HG02642 (cell line): ENCODE data around the gene DUSP19.

Experiments
- ATAC-seq: cut with Tn5 transposase; IDR thresholded peaks from one replicate; pipeline ENCODE4 v1.9.1; 2021; ENCODE audit warnings: mild to moderate bottlenecking; ENCODE audit not compliant: unreplicated experiment, poor library complexity

Gene DUSP19

DNA sequence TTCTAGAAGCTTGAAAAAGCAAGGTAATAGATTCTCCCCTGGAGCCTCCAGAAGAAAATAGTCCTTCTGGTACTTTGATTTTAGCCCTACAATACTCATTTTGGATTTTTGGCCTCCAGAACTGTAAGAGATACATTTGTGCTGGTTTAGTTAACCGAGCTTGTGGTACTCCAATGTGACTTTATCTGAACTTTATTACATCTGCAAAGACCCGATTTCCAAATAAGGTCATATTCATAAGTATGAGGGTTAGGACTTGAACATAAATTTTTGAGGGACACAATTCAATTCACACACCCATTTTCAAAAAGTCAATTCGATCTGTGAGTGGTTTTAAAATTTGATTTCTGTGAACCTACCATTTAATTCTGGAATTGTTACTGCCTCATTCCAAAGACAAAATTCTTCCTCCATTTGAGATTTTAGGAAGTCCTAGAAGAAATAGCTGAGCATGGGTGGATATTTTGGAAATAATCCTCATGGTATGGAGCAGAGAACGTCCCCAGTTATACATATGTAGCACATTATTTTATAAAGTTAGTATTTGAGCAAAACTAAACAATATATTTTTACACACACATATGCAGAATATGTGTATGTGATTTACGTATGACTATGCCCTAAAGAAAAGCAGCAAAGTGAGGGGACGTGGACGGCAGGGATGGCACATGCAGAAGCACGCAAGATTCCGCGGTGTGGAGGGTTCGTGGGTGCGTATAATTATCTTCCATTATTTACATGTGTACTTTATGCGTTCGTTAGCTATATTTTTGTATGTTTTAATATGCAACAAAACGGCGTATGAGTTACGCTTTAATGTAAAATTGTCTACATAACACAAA, 44.8 kb downstream of the DUSP19 start:
- ATAC-seq: no peak

DNA sequence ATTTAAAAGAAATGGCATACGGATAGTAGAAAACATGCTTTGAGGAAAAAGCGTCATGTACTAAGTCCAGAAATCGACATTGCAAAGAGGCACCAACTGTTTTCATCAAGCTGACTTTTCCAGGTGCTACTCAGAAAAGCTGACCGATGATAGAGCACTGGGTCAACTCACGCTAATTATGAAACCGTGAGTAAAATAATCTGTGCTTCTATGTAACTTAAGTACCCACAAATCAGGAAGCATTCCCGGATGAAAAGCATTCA, 45.3 kb downstream of the DUSP19 start:
- ATAC-seq: peak; percentile 43

DNA sequence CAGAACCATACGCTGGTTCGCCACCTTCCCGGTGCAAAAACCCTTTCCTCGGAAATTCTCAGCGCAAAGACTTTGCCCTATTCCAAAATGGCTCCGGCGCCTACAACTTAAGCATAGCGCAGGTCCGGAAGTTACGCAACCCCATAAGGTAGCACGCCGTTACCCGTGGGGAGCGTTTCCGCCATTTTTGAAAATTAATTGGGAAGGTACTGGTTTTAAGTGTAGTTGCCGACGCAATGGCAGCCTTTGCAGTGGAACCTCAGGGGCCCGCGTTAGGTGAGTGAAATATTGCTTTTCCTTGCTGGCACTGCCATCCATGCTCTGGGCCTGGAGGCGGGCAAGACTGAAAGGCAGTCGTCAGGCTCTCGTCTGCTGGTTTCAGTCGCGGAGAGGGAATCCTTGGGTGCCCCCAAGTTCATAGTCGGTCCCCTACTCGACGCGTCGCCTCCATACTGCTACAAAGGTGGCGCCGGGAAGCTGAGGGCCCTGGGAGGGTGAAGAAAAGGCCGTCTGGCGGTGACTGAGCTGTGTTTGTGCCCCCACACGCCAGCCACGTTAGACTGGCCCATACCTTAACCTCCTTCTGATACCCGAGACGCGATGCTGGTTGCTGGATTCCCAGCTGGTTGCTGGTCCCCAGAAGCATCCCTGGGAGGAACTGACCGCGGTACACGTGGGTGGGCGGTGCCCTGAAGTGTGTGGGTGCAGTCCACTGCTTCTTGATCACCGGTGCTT, 45.8 kb downstream of the DUSP19 start, which contains the start of gene NUP35:
TSS of gene NUP35 (plus strand) at position 222 of the 735 bp plus-strand sequence. CDS start at position 237, 15 bp downstream.
- ATAC-seq: peak; percentile 92

DNA sequence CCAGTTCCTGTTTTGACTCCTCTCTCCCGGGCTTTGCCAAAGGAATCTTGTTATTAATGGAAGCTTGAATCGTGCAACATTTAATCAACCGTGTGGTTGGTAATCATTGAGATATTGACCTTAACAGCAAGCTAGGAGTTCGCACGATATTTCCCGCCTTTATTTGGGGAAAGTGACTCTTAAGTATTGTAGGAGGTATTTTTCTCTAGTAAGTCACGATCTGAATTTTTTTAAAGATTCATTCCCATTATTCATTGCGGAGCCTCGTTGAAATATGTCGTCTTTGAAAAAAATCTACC, 46.4 kb downstream of the DUSP19 start:
- no peak for ATAC-seq

DNA sequence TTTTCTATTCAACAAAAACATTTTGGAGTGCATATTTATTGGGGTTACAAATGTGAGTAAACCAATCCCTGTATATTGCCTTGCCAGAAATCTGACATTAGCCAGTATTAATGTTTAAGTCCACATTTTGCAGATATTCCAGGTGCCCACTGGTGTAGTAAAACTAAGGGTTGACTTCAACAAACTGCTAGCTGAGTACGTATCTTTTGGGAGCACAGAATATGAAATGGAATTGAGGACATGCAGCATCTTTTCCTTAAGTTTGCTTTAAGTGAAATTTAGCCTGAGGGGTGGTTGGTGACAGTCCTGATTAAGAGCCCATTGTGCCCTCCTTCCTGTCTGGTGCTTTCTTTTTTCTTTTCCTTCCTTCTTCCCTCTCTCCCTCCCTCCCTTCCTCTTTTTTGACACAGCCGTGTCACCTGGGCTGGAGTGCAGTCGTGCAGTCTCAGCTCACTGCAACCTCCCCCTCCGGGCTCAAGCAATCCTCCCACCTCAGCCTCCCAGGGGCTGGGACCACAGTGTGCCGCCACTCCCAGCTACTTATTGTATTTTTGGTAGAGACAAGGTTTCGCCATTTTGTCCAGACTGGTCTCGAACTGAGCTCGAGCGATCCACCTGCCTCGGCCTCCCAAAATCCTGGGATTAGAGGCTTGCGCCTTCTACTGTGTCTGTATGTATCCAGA, 47.3 kb downstream of the DUSP19 start:
- no peak for ATAC-seq

DNA sequence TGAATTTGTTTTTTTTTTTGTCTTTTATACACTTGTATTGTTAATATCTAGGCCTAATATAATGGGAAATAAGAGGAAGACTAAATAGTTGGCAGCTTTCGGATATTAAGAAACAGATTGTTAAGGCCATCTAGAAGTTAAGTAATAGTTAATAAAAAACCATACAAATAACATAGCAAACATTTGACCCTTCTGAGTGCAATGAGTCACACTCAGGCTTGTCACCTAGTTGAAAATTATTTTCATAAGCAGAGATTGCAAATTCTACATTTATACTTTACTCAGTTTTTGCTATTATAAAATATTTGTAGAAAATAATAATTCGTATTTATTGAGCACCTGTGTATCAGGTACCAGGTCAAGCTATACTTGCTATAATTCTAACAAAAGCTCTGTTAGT, 48.1 kb downstream of the DUSP19 start:
- no peak for ATAC-seq

DNA sequence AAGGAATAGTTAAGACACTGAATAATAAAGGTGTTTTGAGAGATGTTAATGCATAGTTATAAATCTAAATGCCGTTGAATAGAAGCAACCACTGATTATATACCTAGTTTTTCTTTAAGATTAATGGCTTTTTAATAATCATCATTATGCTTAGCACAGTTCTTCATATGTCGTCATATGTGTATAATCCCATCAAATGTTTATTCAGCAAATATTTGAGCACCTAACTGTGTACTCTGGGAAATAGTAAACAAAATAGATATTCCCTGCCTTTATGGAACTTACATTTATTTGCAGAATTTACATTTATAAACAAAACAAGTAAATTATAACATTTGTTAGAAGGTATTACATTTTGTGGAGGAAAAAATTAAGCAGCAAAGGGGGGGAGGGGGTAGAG, 55.5 kb downstream of the DUSP19 start:
- ATAC-seq: no peak

DNA sequence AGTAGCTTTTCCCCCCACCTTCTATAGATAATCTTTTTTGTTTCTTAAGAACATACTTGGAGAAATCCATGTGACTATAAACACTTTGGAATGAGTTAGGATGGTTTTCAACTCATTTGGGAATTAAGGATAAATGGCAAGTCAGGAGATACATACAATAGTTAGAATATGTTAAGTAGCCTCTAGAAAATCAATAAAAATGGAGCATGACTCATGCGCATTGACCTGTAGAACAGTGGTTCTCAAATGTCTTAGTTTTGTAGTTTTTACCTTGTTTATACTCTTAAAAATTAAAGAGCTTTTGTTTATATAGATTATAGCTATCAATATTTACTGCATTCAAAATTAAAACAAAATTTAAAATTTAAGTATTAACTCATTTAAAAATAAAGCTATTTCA, 70.4 kb downstream of the DUSP19 start:
- no peak for ATAC-seq

DNA sequence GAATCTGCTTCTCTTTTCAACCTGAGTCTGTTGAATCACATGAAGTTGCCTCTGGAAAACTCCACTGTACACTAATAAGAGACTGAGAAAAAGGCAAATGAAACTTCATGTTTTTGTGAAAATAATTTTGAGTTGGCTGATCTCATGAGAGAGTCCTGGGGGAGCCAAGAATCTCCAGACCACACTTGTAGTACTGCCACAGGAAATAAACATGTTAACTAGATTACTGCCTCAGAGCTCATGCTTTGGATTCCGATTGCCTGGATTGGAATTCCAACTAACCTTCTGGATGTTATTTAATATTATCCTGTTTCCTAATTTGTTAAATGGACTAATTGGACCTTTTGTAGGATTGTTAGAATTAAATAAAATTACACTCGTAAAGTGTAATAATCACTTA, 70.9 kb downstream of the DUSP19 start:
- ATAC-seq: no peak
